Measurements from ENCODE around the gene GTF2B.

DNA sequence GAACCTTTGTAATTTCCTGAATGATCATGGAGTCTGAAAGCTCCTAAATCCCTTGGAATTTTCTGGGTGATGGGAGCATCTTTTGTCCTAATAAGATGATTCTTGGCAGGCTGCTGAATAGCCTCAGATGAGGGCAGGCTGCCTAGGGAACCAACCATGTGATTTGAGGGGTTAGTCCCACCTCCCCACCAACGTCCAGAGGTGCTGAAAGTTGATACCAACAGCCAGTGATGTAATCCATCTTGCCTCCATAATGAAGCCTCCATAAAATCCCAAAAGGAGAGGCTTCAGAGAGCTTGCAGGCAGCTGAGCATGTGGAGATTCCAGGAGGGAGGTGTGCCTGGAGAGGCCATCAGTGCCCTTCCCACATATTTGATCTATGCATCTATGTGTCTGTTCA is 43.7 kb downstream of the GTF2B start:
- TF ChIP-seq POLR2AphosphoS5 (IDR thresholded peaks at IDR 0.05; ENCODE audit: low read depth, low read length): no peak; the same call in 1 of the 2 replicates
- no peak for TF ChIP-seq CTCF (IDR thresholded peaks at IDR 0.05)
- TF ChIP-seq REST (IDR thresholded peaks at IDR 0.05; ENCODE audit: insufficient read depth in 1 of 2, low read depth in 2 of 2, low read length in 1 of 2): no peak

All from Panc1 (cell line).